ENCODE results near the gene TMPRSS5. TPM values are rescaled to one million over a fixed set of nuclear protein-coding genes. Genes with fewer than 3 reads are reported as not detected.

The TMPRSS5 gene
- total RNA-seq, 1 experiment from 2014 or later, result 1.5 TPM

- no peak overlapping the region for H3K4me3 ChIP-seq (ENCODE audit: low read depth, low read length, poor library complexity, severe bottlenecking)
- BruUV-seq (replicated peaks), result no TSS peak
- ChIA-PET POLR2A (ENCODE audit: low non-redundant PET) (interaction anchor here (0.6 kb wide), 1 partner anchor 1540 kb away, joined by 3 read pairs; no protein-coding TSS in a partner anchor), CTCF (no interaction called here)
- no peaks in the 10 kb centered on the region for H3K4me1 ChIP-seq (ENCODE audit: insufficient read depth, low read length, poor library complexity, severe bottlenecking)
- TF ChIP-seq EZH2 (IDR thresholded peaks at IDR 0.05; ENCODE audit: borderline replicate concordance, low read depth, low read length, poor library complexity, severe bottlenecking) (no peak), CTCF (conservative IDR thresholded peaks at IDR 0.05; ENCODE audit: low read depth, low read length) (no peak)
- no peak overlapping the region for H3K27ac ChIP-seq (ENCODE audit: low read depth, low read length, poor library complexity, severe bottlenecking)
- peaks cover 2% of the 10 kb centered on the region for H3K27me3 ChIP-seq (replicated peaks; ENCODE audit: insufficient read depth, low read depth, low read length, poor library complexity)
- DNase-seq (ENCODE audit: low spot score), result no peak
- intact Hi-C loops (cut with micrococcal nuclease; ENCODE audit: unreplicated experiment), result no loop called here
- no peaks in the 10 kb centered on the region for H3K9me3 ChIP-seq (ENCODE audit: low read depth, low read length, poor library complexity, severe bottlenecking)
- no peaks in the 10 kb centered on the region for H3K36me3 ChIP-seq (ENCODE audit: insufficient read depth, low read length, poor library complexity, severe bottlenecking)
These were observed 67.7 kb downstream of the TMPRSS5 start for GRCh38 chr11:113638376-113638775.

GRCh38 chr11:113637636-113638035 lies 68.5 kb downstream of the TMPRSS5 start:
- DNase-seq (ENCODE audit: low spot score), result no peak
- Histone ChIP-seq H3K27me3 (replicated peaks; ENCODE audit: insufficient read depth, low read depth, low read length, poor library complexity) (no peaks in the 10 kb centered on the region), H3K36me3 (ENCODE audit: insufficient read depth, low read length, poor library complexity, severe bottlenecking) (no peaks in the 10 kb centered on the region), H3K27ac (ENCODE audit: low read depth, low read length, poor library complexity, severe bottlenecking) (no peak overlapping the region), H3K4me1 (ENCODE audit: insufficient read depth, low read length, poor library complexity, severe bottlenecking) (no peaks in the 10 kb centered on the region), H3K4me3 (ENCODE audit: low read depth, low read length, poor library complexity, severe bottlenecking) (no peak overlapping the region), H3K9me3 (ENCODE audit: low read depth, low read length, poor library complexity, severe bottlenecking) (no peaks in the 10 kb centered on the region)
- intact Hi-C loops (cut with micrococcal nuclease; ENCODE audit: unreplicated experiment), result no loop called here
- BruUV-seq (replicated peaks), result no TSS peak
- ChIA-PET CTCF (no interaction called here), POLR2A (ENCODE audit: low non-redundant PET) (no interaction called here)
- TF ChIP-seq CTCF (conservative IDR thresholded peaks at IDR 0.05; ENCODE audit: low read depth, low read length), result no peak
- no peak for TF ChIP-seq EZH2 (IDR thresholded peaks at IDR 0.05; ENCODE audit: borderline replicate concordance, low read depth, low read length, poor library complexity, severe bottlenecking)

Other genes starting within 250 kb of the TMPRSS5 start
- 0.39 and 1.2 TPM in 2 replicates for gene DRD2, start 230.9 kb downstream of the TMPRSS5 start, total RNA-seq (2021)
- 31.4 TPM in 2 replicates for gene ZW10, start 67.4 kb upstream of the TMPRSS5 start, total RNA-seq (2021)
- not detected in 2 replicates for gene CLDN25, start 73.5 kb upstream of the TMPRSS5 start, total RNA-seq (2021)
- 23.7 and 37.6 TPM in 2 replicates for gene USP28, start 169.3 kb upstream of the TMPRSS5 start, total RNA-seq (2021)
- not detected in 2 replicates for gene HTR3B, start 198.5 kb upstream of the TMPRSS5 start, total RNA-seq (2021)

Measured in A673 (cell line).